RWPE2 (cell line): Measurements from ENCODE around the gene TIGD6.

Source experiments
- ATAC-seq: fragments of 200-7000 bp; cut with Tn5 transposase; 3 replicates; pipeline ENCODE4 v1.9.1; 2021; ENCODE audit warnings: low read depth
- DNase-seq: peaks from one replicate; pipeline ENCODE4 v3.0.0-alpha.2; 2020; ENCODE audit warnings: low spot score
- H3K27ac ChIP-seq: fragments of 450-650 bp; 2 replicates; pipeline ENCODE4 v1.5.1; 2017; ENCODE audit warnings: mild to moderate bottlenecking; ENCODE audit not compliant: poor library complexity, severe bottlenecking
- H3K27me3 ChIP-seq: fragments of 250-450 bp; sonication (Bioruptor Pico); 2 replicates; pipeline ENCODE4 v1.5.1; 2021; ENCODE audit warnings: mild to moderate bottlenecking, moderate library complexity; ENCODE audit not compliant: insufficient read depth, poor library complexity, severe bottlenecking
- H3K36me3 ChIP-seq: fragments of 250-450 bp; sonication (Bioruptor Pico); 2 replicates; pipeline ENCODE4 v1.5.1; 2020; ENCODE audit warnings: low read depth, mild to moderate bottlenecking, moderate library complexity
- H3K4me1 ChIP-seq: fragments of 250-450 bp; sonication (Bioruptor Pico); 2 replicates; pipeline ENCODE4 v1.5.1; 2021; ENCODE audit warnings: mild to moderate bottlenecking, moderate library complexity; ENCODE audit not compliant: insufficient read depth, poor library complexity, severe bottlenecking
- H3K4me3 ChIP-seq: fragments of 250-450 bp; sonication (Bioruptor Pico); 2 replicates; pipeline ENCODE4 v1.5.1; 2021; ENCODE audit warnings: mild to moderate bottlenecking, moderate library complexity; ENCODE audit not compliant: severe bottlenecking
- H3K9me3 ChIP-seq: fragments of 250-450 bp; sonication (Bioruptor Pico); 2 replicates; pipeline ENCODE4 v1.5.1; 2021; ENCODE audit warnings: mild to moderate bottlenecking, moderate library complexity; ENCODE audit not compliant: severe bottlenecking
- CTCF ChIP-seq: fragments of 450-650 bp; IDR thresholded peaks from one replicate; pipeline ENCODE4 v1.5.1; 2017; ENCODE audit warnings: mild to moderate bottlenecking, moderate library complexity; ENCODE audit not compliant: poor library complexity, severe bottlenecking

The TIGD6 gene

GRCh38 chr5:150000256-150000989 lies at the start of gene TIGD6, which contains the start of gene HMGXB3:
Gene TIGD6, minus strand, starts transcription at chr5:150000654. Its CDS starts 4,306 bp downstream, at chr5:149996348.
Gene HMGXB3, plus strand, starts transcription at chr5:150000739. Its CDS starts 4,114 bp downstream, at chr5:150004853.
- ATAC-seq: peak; percentile 92
- peaks cover 16% of the 10 kb centered on the region for H3K4me1 ChIP-seq
- peak; percentile 97 for DNase-seq
- H3K27me3 ChIP-seq: no peaks in the 10 kb centered on the region
- H3K36me3 ChIP-seq: peaks cover 28% of the 10 kb centered on the region
- peak within 1 kb of the TSS; percentile 69 for H3K27ac ChIP-seq
- H3K9me3 ChIP-seq: no peaks in the 10 kb centered on the region
- TF ChIP-seq CTCF: no peak
- H3K4me3 ChIP-seq: peak within 1 kb of the TSS; percentile 60

DNA sequence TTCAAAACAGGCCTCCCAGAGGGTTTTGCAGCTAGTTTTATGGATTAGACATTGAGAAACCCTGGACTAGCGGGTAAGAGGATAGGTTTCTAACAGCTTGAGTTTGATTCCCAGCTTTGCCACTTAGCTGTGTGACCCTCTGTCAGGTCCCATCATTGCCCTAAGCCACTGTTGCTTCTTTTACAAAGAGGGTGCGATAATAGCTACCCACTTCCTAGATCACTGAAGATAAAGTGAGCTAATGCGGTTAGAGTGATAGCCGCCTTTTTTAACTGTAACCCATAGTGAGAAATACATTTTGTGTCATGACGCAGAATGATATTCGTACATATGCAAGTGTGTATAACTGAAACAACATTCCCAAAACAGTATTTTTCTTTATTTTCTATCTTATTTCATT lies 45.6 kb upstream of the TIGD6 start:
- Histone ChIP-seq H3K27me3 (no peaks in the 10 kb centered on the region), H3K9me3 (no peaks in the 10 kb centered on the region), H3K36me3 (peaks cover 98% of the 10 kb centered on the region), H3K4me1 (peaks cover 27% of the 10 kb centered on the region), H3K27ac (no peak overlapping the region), H3K4me3 (no peak overlapping the region)
- ATAC-seq (no peak), DNase-seq (no peak)
- no peak for TF ChIP-seq CTCF

GRCh38 chr5:150045549-150045948 lies 45.1 kb upstream of the TIGD6 start:
- ATAC-seq: no peak
- Histone ChIP-seq H3K4me1 (peaks cover 25% of the 10 kb centered on the region), H3K4me3 (no peak overlapping the region), H3K9me3 (no peaks in the 10 kb centered on the region), H3K27me3 (no peaks in the 10 kb centered on the region), H3K36me3 (peaks cover 98% of the 10 kb centered on the region), H3K27ac (no peak overlapping the region)
- peak; percentile 27 for TF ChIP-seq CTCF
- no peak for DNase-seq

- Histone ChIP-seq H3K36me3 (peaks cover 98% of the 10 kb centered on the region), H3K4me3 (no peak overlapping the region), H3K27ac (peak overlapping the region; percentile 74), H3K4me1 (peaks cover 16% of the 10 kb centered on the region), H3K27me3 (no peaks in the 10 kb centered on the region), H3K9me3 (no peaks in the 10 kb centered on the region)
- DNase-seq (no peak), ATAC-seq (no peak)
- no peak for TF ChIP-seq CTCF
Measured at GRCh38 chr5:150044712-150045111, 44.3 kb upstream of the TIGD6 start.

- Histone ChIP-seq H3K9me3 (no peaks in the 10 kb centered on the region), H3K4me3 (no peak overlapping the region), H3K27ac (peak overlapping the region; percentile 74), H3K4me1 (peaks cover 16% of the 10 kb centered on the region), H3K36me3 (peaks cover 98% of the 10 kb centered on the region), H3K27me3 (no peaks in the 10 kb centered on the region)
- TF ChIP-seq CTCF: no peak
- no peak for DNase-seq
- ATAC-seq: peak; percentile 85
Measured at GRCh38 chr5:150044329-150044681, 43.9 kb upstream of the TIGD6 start.
